HG03045 (cell line): Measurements from ENCODE around the gene HOXA2.

Experiments used
- ATAC-seq: cut with Tn5 transposase; IDR thresholded peaks from one replicate; pipeline ENCODE4 v1.9.1; 2021; ENCODE audit warnings: mild to moderate bottlenecking, moderate library complexity; ENCODE audit not compliant: unreplicated experiment

HOXA2 gene

GRCh38 chr7:27112955-27113949, 10.8 kb upstream of the HOXA2 start:
- no peak for ATAC-seq

DNA sequence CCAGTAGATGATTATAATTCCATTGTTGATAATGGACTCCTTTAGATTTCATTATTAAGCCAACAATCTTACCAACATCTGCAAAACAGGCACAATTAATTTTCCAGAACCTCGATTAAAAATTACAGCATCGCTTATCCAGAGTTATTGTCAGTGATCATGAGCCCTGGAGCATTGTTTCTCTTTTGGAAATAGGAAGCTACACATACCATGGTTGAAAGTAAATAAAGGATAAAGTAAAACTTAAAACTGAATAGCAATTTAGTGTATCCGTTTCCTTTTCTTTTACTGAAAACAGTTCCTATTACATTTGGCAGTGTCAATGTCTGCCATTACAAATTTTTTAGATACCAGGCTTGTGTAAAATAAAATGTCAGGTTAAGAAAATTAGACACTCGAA, 9.9 kb upstream of the HOXA2 start:
- no peak for ATAC-seq

DNA sequence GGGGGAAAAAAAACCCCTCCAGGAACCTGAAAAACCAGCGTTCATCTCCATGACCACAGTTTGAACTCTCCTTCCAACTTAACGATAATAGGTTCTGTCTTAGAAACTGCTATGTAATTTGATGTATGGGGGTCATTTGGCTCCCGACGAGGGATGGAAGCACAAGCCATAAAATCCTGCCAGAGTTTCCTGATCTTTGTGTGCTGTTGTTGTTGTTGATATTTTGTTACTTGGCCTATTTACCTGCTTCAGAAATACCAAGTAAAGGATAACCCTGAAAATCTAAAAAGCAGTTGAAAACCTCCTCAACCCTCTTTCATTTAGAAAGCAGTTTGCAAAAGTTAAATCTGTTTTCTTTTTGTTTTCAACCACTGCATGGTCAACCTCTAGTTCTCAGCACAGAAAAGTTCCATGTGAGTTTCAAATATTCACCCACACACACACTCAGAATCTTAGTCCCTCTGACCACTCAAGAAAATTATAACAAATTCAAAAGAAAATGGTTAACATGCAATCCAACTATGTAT, 9.3 kb upstream of the HOXA2 start:
- ATAC-seq = no peak

DNA sequence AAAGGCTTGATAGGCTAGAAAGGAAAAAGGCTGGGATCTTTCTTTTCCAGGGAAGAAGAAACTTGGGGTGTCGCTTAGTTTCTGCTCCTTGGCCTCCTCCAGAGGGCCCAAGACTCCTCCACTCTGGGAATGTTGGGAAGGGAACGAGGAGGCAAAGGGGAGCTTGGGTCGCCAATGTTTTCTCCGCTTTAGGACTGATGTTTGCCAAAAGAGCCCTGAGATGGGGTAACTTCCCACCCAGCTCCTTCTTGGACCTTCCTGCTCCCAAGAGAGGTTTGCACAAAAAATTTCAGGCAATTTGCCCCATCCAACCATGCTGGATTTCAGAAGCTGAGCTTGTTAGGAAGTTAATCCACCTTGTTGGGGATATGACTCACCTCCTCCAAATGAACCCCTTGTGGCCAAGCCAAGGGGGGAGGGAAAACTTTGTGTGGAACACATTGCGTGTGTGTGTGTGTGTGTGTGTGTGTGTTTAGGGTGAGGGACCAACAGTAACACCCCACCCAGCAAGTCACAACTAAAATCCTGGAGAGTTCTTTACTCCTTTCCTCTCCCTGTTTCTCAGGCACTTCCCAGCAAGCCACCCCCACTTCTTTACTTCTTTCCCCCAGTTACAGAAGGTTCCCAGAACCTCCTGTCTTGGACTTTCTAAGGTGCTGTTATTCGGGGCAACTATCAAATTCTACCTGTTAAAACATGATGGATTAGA, 8.7 kb upstream of the HOXA2 start:
- ATAC-seq = no peak

DNA sequence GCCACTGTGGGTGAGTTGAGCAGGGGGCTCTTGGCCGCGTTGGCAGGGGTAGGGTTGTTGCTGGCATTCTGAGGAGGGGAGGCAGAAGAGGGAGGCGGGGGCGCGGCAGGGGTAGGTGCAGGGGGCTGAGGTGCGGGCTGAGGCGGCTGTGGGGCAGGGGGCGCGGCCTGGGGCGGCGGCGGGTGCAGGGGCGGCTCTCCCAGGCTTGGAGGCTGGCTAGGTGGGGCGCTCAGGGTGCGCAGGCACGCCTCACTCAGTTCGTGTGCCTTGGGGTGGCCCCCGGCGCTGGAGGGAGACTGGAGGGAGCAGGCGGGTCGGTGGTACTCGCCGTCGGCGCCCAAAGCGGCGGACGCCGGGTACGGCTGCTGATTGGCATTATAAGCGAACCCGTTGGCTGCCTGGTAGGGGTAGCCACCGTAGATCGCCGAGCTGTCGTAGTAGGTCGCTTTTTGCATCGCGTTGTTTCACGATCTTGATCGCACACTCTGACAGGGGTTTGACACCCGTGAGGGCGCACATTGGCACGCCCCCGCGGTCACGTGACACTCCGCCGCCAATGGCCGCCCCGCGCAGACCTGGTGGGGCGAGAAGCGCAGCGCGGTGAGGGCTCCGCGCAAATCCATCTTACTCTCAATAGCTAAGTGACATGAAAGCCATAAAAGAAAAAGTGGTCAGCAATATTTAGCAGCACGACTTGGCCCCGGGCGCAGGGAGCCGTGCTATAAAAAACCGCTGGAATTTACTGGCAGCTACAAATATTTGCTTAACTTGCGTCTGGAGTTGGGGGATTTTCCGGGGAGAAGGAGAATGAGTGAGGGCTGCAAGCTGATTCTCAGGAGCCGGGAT, 7.9 kb upstream of the HOXA2 start:
- ATAC-seq = no peak

DNA sequence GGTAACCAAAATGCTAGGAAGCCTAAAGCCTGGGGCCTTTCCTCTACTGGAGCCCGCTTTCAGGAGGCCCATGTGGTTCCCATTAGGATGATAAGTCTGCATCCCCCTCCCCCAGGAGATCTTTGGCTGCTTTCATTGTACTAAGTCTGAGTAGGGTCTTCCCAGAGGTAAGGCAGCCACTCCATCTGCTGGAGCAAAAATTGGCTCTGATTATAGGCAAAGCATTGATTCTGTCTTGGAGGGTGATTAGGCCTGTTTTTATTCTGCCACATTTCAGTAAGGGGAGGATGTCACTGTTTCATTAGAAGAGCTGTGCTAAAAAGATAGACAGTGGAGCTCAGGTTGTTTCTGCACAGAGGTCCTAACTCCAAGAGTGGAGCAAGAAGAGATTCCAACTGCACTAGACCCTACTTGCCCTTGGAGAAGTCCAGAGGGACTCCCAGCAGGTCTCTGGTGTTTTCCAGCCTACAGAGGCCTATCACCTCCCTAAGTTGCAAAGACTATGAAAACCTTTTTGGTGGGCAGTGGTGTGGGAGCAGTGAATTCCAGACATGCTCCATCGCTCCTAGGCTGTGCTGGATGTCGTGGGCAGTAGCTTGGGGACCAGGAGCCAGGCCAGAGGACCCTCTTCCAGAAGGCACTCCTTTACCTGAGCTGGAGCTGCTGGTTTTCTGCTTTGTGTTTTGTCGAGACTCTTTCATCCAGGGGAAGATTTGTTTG, 7.1 kb upstream of the HOXA2 start:
- no peak for ATAC-seq

DNA sequence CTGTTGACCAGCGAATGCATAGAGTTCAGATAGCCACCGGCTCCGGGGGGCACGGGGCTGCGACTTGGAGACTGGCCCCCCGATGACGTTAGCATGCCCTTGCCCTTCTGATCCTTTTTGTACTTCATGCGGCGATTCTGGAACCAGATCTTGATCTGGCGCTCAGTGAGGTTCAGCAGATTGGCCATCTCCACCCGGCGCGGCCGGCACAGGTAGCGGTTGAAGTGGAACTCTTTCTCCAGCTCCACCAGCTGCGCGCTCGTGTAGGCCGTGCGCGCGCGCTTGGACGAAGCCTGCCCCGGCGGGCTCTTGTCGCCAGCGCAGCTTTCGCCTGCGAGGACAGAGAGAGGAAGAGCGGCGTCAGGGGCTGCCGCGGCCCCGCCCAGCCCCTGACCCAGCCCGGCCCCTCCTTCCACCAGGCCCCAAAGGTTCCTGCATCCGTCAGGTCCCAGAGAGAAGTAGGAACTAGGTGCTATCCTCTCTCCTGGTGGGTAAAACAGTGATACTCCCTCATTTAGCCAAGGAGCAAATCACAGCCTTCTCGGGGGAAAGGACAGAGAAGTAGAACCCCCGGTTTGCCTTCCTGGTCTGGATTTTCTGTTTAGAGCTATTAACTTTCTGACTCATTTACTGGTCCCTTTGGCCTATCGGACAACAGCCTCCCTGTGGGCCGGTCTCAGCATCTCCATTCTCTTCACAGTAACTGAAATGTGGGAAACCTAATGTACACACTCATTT, 6.1 kb upstream of the HOXA2 start:
- ATAC-seq = no peak

DNA sequence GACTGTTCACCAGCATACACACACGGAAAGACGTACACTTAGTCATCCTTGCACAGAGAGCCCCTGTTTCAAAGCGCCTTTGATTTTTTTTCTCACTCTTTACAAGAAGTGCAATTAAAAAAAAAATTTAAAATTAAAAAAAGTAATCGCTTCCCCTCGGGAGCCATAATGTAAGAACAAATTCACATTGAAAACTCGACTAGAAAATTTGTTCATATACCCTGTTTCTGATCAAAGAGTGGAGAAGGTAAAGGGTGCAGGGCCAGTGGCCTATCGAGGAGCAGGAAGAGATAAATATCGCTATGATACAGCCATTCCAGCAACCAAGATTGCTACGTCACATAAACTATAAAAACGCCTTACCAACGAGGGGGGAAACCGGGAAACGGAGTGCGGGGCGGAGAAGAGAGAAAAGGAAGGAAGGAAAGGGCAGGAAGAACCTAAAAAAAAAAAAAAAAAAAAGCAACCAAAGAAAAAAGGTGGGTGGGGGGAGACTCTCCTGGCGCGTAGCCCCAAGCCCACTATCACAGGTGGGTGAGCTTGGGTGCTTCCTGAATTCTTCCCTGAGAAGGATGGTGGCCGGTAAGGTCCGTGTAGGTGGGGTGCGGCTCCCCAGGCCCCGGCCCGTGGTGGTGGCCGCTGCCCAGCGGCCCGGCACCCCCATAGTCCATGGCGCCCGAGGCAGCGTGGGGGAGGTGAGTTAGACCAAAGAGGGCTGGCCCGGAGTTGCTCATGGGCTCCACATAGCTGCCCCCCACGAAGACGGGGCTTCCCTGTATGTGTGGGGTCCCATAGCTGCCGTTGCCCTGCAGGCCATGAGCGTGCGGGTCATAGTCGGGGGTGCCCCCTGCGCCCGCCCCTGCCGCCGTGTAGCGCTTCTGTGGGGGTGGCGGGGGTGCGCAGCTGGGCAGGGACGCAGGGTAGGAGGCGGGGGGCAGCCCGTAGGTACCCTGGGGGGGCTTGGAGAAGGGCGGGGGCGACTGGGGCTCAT, 5.2 kb upstream of the HOXA2 start:
- ATAC-seq = no peak

GRCh38 chr7:27106901-27107240, 4.4 kb upstream of the HOXA2 start:
- ATAC-seq = no peak

DNA sequence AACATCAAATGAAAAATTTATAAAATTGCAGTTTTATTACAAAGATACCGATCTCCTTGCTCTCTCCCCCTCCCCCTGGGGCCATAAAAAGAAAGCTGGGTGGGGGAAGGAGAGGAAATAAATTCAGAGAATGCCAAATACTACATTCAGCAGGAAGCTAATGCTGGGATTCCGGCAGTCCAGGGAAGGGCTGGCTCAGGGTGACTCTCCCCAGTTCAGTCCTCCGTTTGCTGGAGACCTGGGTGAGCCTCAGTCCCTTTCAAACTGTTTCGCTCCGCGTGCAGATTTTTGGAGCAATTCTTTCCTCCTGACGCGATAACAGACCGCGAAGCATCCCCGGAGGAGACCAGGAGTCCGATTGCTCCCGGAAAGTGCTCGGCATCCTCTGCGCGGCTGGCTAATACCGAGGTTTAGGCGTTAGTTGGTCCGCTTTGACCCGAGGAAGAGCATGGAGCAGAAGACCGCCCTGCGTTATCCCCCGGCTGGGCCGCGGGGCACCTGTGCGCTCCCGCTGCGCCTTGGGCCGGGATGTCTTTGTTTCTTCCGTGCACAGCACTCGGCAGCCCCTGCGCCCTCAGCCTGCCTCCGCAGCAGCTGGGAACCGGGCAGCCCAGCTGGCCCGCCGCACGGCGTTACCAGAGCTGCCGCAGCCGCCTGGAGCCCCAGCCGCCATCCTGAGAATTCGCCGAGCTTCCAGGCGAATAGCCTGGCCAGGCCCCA, 3.9 kb upstream of the HOXA2 start:
- no peak for ATAC-seq

- no peak for ATAC-seq
Observed at GRCh38 chr7:27105301-27106031, 3.0 kb upstream of the HOXA2 start.

DNA sequence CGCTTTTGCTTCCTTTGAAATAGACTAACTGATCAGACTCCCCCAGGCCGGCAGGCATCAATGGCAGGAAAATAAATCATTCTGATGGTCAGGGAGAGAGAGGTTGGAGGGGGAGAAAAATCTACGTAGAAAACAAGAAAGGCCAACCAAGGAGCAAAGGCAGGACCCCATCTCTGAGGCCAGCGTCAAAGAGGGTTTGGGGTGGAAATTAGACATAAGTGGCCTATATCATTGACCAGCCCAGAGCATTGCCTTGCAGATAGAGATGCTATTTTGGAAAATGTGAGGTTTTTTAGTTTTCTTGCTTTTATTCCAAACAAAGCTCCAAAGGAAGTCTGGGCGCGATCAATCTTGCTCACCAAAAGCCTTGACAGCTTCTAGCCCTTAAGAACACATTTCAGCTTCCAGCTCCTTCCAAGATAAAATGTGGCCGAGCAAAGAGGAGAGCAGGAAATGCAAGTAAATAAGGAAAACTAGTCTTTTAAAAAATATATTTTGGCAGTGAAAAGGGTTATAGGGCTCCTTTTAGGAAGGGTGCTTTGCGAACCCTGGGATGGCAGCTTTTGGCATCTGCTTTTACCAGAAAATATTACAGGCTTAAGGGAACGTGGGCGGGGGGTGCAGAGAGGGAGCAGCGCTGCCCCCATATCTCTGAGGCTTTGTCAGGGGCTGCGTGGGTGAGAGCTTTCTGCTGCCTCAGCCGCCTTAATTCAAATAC, 2.0 kb upstream of the HOXA2 start:
- ATAC-seq = no peak

DNA sequence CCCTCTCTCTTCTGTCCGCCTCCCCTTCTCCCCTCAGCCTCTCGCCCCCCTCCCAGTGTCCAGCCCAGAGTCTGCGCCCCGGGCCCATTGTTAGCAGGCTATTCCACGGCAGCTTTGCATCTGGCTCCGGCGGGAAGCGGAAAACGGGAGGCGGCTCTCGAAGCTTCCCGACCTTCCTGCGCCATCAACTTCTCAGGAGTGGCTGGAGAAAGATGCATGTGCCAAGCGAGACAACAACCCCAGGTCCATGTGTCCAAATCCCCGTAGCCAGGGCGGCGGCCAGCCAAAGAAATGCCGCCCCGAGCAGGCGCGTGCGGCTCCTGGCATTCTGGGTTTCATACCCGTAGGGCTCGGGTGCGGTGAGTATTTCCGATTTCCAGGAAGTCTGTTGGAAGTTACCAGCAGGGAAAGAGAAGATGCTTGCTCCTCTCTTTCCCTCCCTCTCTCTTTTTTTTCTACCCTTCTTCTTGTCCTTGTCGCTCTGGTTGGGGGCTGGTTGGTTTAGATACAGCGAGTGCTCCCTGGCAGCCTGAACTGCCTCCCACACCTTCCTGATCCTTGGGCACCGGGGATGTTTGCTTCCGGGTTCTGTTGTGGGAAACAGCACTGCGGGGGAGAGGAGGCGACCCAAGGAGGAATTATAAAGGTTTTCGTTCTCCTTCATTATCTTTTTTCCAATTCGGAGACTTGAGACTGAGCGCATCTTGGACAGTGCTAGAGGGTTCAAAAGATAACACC, 1.2 kb upstream of the HOXA2 start:
- ATAC-seq = no peak

DNA sequence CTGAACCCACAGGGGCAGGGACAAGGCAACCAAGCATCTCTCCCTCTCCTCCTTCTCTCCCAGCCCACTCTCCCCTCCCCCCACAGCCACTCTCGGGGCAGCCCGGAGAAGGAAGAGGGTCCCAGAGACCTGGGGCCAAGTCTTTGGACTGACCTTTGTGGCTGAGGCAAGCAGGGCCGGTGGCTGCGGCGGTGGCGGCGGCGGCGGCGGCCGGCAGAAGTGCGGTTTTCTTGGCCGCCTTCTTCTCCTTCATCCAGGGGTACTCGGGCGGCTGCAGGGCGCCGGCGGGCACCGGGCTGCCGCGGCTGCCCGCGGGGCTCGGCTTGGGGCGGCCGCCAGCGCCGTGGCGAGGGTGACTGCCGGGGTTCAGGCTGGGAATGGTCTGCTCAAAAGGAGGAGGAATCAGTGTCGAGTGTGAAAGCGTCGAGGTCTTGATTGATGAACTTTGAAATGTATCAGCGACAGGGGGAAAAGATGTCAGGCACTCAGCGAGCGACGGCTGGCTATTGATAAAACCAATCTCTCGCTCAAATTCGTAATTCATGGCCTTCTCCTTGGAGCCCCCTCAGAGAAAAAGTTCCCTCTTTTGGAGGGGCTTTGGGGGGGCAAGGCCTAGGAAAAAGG, 414 bp downstream of the HOXA2 start:
- no peak for ATAC-seq

DNA sequence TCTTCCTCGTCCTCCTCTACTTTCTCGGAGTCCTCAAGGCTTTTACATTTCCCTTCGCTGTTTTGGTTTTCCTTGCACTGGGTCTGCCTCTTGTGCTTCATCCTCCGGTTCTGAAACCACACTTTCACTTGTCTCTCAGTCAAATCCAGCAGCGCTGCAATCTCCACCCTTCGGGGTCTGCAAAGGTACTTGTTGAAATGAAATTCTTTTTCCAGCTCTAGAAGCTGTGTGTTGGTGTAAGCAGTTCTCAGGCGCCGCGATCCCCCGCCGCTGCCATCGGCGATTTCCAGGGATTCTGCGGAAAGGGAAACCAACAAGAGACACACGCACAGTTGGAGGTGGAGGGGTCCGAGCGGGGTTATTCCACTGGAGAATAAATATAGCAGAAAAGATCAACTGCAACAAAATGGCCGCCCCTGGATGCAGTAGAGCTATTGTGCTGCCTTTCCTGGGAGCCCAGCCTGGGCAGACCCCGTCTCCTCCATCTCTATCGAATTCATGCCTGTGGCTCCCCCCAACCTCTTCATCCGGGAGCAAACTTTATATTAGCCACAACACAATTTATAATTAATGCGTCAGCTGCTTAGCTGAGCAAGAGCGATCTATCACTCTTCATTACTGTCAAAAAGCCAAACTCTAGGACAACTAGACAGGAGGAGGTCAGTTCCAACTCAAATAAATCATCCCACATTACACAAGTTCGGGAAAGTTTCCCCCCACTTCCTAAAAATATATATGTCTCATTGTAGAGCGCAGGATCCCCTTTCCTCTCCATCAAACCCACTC, 1.1 kb downstream of the HOXA2 start:
- ATAC-seq = no peak
